HG03280 (cell line): ENCODE results near the gene TRIM75.
"Not testable (repeated sequence)": the region's sequence is repeated elsewhere in the genome, so short reads cannot be mapped to it uniquely, and the experiment has no call there.

Experiments
- ATAC-seq: cut with Tn5 transposase; IDR thresholded peaks from one replicate; pipeline ENCODE4 v1.9.1; 2021; ENCODE audit warnings: mild to moderate bottlenecking, moderate library complexity; ENCODE audit not compliant: unreplicated experiment

TRIM75 gene

GRCh38 chr4:165073346-165073745 is 19.7 kb downstream of the TRIM75 start:
- ATAC-seq, result not testable (repeated sequence)

DNA sequence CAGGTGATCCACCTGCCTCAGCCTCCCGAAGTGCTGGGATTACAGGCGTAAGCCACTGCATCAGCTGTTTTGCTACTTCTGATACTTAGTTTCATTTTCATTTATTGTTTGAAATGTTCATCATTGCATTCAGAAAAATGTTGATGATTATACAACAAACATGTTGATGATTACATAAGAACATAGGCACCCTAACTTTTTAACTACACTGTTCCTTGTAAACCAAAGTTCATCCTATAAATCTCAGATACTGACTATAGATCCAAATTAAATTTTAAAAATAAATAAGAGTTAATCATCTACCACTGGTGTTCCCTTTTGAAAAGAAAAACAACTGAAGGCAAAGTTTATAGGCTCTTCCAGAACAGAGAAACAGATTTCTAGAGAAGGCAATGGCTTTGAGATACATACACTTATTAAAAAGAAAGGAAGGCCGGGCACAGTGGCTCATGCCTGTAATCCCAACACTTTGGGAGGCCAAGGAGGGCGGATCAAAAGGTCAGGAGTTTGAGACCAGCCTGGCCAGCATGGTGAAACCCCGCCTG is 23.4 kb downstream of the TRIM75 start:
- ATAC-seq, result no peak

- ATAC-seq, result no peak
These were observed 25.8 kb downstream of the TRIM75 start for GRCh38 chr4:165079476-165079875.

- ATAC-seq, result not testable (repeated sequence)
These were observed 31.1 kb downstream of the TRIM75 start for GRCh38 chr4:165084787-165085186.

- ATAC-seq, result no peak
These were observed 32.3 kb downstream of the TRIM75 start for GRCh38 chr4:165085946-165086345.

GRCh38 chr4:165088366-165088765 is 34.7 kb downstream of the TRIM75 start:
- no peak for ATAC-seq

- not testable (repeated sequence) for ATAC-seq
These were observed 38.5 kb downstream of the TRIM75 start for GRCh38 chr4:165092187-165092586.

- no peak for ATAC-seq
These were observed 41.2 kb downstream of the TRIM75 start for GRCh38 chr4:165094873-165095272.

GRCh38 chr4:165095291-165095690 is 41.6 kb downstream of the TRIM75 start:
- ATAC-seq, result no peak

DNA sequence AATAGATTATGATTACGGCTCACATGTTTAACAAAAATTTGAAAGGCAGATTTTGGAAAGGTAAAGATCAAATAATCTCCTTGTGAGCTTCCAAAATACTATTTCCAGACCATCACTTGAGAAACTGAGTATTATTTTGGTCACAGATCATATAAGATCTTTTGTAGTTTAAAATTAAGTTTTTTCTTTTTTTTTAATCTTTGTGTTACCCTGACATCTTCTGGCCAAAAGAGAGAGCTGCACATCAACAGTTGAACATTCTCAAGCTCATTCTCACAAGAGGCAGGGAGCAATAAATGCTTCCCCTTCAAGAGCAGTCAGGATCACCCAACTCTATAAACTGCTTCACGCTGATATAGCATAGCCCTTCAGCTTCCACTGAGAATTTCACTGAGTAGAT is 43.1 kb downstream of the TRIM75 start:
- no peak for ATAC-seq

DNA sequence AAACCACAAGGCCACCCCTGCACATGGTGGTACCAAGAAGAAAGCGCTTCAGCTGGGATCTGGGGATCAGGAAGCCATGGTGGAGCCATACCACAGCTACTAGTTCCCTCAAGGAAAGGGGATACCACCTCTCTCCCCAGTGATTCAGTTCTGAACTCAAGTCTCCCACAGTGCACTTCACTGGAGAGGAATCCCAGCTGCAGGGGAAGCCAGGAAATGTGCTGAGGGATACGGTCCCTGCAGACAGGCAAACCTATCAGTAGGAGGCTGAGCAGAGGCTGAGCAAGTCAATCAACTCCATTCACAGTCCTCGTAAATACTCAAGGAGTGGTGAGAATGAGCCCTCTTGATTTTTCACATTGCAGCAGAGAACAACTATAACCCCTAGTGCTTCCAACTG is 48.0 kb downstream of the TRIM75 start:
- ATAC-seq, result no peak

- ATAC-seq, result no peak
These were observed 52.9 kb downstream of the TRIM75 start for GRCh38 chr4:165106518-165106917.
